GM21528 (cell line): ENCODE measurements around the gene CNPY4.

Source experiments
- ATAC-seq: cut with Tn5 transposase; IDR thresholded peaks from one replicate; pipeline ENCODE4 v1.9.1; 2021; ENCODE audit warnings: mild to moderate bottlenecking, moderate library complexity; ENCODE audit not compliant: unreplicated experiment, low FRiP score

The CNPY4 gene

GRCh38 chr7:100163006-100163531, 43.6 kb downstream of the CNPY4 start:
- no peak for ATAC-seq

DNA sequence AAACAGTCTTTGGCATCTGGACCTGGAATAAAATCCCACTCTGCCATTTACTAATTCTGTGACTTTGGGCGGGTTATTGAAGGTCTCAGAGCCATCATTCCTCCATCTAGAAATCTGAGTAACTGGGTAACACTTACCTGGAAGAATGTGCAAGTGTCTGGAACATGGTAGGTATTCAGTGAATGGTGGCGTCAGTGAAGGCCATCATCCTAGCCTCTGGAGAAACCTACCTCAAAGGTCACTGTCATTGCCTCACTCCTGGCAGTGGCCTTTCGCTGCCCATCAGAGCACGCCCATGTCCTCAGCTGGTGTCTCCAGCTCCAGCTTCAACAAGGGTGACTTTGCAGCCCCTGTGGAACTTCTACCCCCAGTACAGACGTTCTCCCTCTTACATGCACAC, 44.4 kb downstream of the CNPY4 start:
- ATAC-seq: no peak

- no peak for ATAC-seq
These were observed 47.0 kb downstream of the CNPY4 start for GRCh38 chr7:100166317-100166940.

DNA sequence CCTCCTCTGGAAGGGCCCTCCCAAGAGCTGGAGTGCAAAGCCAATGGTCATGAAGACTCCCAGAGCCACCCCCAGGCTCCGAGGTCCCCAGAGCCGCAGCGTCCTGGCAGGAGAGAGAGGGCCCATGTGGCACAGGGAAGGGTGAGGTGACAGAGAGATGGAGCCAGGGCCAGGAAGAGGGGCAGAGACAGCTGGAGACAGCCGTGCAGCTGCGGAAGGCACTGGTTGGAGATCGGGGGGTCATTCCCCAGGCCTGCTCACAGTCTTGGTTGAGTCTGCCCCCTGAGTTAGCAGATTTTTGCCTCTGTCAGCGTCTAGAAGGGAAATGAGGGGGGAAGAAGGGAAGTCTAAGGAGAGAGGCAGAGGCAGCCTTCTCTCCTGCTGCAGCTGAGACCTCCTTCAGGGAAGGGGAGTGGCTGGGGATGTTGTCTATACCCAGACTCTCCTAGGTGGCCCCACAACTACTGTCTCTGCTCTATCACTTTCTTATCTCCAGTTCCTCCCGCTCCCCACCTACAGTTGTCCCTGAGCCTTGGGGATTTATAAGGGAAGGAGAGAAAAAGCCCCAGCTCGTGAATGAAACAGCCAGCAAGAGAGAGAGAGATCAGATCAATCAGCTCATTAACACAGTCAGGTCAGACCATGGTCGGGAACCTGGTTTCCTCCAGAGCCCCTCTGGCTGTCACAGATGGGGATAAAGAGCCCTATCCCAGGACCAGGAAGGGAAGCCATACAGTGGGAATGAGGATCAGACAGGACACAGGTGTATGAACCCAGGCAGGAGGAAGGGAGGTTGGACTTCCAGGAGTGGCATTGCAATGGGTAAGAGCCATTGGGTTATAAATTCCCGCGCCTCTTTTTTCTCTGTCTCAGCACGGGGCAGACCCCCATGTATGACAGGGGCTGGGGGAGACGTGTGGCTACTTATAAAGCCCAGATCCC, 47.8 kb downstream of the CNPY4 start:
- ATAC-seq: no peak

DNA sequence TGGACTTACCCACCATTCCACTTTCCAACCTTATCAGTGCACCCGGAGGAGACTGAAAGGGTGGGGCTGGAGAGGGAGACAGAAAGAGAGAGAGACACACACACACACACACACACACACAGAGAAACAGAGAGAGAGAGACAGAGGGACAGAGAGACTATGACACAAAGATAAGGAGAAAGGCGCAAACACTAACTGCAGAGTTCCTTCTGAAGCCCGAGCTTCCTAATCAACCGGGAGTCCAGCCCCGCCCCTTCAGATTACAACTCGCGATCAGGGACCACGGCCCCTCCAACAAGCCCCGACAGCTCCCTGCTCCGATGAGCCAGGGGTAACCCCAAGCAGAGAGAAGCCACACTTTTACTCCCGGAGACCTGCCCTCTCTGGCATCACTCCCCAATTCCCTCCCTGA, 48.5 kb downstream of the CNPY4 start:
- no peak for ATAC-seq

GRCh38 chr7:100169147-100169850, 49.9 kb downstream of the CNPY4 start:
- ATAC-seq: no peak

- ATAC-seq: no peak
These were observed 50.9 kb downstream of the CNPY4 start for GRCh38 chr7:100170101-100170897.

DNA sequence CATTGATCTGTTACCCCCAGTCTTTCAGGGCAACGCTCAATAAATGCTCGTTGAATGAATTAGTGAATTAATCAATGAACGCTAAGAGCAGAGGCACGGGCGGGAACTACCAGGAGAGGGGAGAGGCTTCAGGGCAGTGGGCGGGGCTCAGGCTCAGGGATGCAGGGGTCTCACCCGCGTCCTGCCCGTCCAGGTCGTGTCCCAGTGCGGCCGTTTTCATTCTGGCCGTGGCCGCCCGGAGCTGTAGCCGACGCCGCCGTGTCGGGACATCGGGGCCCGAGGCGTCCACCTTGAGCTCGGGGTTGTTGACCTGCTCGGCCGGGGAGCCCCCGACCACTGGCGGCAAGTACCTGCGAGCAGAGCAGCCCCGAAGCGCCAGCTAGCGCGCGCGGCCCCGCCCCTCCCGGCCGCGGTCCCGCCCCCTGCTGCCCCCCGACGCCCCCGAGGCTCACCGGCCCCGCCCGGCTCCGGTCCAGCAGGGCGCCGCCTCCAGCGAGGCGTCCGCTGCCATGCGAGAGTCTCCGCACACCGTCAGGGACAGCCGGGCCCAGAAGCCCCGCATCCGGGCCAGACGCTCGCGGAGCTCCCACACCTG, 51.8 kb downstream of the CNPY4 start:
- ATAC-seq: no peak

DNA sequence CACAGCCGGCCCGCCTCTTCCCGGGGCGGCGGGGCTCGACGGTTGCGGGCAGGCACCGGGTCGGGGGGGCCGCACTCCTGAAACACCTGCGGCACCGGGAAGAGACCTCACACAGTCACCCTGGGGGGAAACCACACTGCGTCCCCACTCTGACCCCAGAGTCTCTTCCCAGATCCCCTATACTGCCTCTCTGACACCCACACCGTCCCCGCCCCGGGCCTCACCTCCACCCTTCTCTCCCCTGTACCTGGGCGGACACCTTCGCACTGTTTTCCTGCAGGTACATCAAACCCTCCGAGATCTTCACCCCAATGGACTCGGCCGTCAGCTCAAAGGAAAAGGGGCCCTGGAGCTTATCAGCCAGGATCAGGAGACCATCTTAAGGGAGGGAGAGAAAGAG, 52.4 kb downstream of the CNPY4 start:
- ATAC-seq: no peak

DNA sequence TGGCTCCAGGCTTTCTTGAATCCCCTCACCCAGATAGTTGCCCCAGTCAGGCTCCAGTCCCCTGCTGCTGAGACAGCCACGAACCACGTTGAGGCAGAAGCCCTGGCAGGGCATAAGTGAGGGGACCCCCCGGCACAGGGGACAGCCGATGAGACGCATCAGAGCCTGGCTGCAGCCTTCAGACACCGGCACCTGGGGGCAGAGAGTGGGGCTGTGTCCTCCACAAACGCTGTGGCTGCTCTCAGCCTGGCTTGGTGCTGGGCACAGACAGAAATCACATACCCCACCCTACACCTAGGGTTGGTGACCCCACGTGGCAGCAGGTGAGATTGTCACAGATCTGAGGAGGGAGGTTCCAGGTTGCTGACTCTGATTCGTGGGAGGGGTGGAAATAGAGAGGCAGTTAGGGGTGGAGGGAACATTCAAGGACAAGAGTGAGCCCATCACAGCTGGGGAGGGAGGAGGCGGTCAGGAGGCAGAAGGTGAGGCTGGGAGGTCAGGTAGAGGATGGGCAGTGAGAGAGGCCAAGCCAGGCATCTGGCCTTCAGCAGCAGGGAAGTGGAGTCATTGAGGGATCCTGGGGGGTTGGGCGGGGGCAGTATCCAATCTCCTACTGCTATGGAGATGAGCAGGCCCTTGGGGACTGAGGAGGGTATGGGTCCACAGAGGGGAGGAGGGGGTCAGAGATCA, 54.5 kb downstream of the CNPY4 start:
- ATAC-seq: no peak

GRCh38 chr7:100174582-100174981, 55.1 kb downstream of the CNPY4 start:
- ATAC-seq: no peak
